ACHN (cell line): ENCODE results near the gene EZR.
A peak's percentile ranks its signal among the peaks of the same experiment; 100 is the strongest.
"Not testable (repeated sequence)": the region's sequence is repeated elsewhere in the genome, so short reads cannot be mapped to it uniquely, and the experiment has no call there.

ENCODE experiments used
- DNase-seq: peaks from one replicate; pipeline ENCODE4 v3.0.0-alpha.2; 2015
- in situ Hi-C: cut with HindIII; loops from 2 replicates; pipeline ENCODE4 v1.10.0; 2017; ENCODE audit warnings: low sequenced_read_pairs, low pct_ligation_motif_present, low pct_unique_long_range_greater_than_20kb

The EZR gene

DNA sequence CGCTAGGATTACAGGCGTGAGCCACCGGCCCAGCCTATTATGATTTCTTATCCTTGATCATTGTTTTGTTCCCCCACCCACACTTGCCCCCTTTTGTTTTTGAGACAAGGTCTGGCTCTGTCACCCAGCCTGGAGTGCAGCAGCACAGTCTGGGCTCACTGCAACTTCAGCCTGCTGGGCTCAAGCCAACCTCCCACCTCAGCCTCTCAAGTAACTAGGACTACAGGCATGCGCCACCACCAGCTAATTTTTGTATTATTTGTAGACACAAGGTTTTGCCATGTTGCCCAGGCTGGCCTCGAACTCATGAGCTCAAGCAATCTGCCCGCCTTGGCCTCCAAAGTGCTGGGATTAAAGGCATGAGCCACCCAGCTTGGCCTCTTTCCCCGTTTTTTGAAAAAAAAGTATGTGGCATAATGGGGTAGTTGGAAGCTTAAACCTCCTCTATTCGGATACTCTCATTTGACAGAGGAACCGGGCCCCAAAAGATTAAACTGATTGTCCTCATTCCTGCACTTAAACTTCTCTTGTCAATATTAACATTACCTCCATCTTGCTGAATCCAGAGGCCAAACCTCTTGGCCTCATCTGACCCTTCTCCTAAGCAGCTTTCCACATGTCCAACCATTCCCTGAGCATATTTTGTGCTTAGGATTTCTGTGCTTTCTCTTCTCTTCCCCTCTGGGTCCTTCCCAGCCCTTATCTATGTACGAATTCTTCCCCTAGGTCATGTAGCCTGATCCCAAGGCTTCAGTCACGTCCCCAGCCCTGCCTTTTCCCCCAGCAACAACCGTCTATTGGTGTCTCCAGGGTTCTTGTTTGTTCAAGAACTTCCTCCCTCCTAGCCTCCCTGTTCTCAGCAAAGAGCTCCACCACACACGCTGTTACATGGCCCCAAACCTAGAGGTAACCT lies 6.1 kb upstream of the EZR start:
- DNase-seq = no peak
- in situ Hi-C loops = no loop called here

DNA sequence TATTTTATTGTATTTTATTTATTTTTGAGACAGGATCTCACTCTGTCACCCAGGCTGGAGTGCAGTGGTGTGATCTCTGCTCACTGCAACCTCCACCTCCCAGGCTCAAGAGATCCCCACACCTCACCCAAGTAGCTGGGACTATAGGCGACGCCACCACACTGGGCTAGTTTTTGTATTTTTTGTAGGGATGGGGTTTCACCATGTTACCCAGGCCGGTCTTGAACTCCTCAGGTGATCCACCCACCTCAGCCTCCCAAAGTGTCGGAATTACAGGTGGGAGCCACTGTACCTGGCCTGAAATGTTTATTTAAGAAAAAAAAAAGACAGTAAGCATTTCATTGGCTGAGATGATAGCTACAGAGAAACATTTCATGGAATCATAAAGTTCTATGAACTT lies 4.4 kb upstream of the EZR start:
- DNase-seq, in situ Hi-C loops: not testable (repeated sequence)

DNA sequence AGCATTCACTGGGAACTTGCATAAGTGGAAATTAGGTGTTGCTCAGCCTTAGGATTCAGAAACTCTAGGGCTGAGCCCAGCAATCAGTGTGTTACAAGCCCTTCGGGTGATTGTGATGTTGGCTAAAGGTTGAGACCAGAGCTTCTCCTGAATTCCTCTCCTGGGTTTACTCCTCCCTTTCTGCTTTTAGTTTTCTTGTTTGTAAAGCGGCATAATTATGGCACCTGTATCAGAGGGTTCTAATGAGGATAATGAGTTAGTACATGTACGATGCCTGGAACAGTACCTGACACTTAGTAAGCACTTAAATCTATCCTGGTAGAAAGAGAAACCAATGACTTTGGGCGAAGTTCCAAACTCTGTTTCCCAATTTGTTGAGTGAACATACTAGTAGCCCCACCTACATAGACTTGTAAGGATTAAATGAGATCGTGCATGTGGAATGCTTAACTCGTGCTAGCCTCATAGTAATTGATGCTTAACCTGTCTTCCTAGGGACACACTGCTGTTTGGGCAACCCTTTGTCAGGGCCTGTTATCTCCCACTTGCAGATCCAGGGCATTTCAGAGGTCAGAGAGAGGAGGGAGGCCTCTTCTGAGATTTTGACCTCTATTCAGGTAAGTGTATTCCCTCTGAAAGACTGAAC lies 932 bp upstream of the EZR start:
- in situ Hi-C loops = no loop called here
- no peak for DNase-seq

DNA sequence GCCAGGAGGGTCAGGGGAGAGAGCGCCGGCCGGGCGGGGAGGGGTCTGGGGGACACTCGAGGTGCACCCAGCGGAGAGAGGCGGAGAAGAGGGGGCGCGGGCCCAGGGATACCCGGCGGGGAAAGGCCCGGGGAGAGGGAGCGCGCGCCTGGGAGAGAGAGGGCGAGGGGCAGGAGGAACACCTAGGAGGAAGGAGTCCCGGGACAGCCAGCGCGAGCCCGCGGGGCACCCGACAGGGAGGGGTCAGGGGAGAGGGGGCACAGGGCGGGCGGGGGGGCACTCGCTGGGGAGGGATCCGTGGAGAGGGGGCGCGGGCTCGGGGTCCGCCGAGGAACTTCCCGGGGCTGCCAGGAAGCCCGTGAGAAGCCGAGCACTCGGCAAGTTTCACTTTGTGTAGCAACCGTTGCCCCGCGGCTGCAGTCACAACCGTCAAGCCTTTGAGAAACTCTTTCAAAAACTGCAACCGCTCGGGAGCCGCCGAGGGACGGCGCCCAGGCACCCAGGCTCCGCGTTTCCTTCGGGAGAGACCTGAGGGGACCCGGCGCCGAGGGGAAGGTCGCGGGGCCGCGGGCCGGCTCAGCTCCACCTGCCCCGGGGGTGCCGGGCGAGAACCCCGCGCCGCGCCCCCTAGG lies 471 bp downstream of the EZR start:
- DNase-seq = peak; percentile 61
- in situ Hi-C loops = no loop called here

DNA sequence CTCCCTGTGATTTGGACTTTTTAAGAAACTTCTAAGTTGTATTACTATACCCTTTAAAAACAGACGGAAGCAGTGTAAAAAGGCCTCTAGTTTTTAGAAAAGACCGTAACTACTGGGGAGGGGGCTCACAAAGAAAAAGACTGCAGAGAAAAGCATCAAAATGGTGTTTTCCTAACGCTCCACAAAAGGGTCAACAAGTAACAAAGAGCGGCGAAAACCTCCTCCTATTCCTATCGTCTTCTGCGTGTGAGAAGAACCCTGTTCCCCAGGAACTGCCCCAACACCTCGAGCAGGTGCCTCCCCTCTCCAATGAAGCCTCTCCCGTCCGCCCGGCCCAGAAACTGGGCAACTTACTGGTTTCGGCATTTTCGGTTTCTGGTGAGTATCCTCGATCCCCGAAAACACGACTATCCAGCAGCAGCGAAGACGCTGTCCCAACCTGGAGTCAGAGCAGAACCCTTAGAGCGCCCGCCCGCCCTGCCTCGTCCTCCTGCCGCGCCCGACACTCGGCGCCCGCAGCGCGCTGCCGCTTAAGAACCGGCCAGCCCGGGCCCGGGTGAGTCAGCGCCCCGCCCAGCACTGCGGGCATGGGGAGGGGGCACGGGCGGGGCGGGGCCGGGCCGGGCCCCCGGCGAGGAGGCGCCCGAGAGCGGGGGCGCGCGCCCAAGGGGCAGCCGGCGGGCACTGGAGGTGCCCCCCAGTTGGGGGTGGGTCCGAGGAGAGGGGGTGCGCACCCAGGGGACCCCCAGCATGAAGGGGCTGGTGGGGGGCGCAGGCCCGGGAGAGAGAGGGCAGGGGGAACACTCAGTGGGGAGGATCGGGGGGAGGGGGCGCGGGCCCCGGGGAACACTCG lies 1.2 kb downstream of the EZR start:
- peak; percentile 81 for DNase-seq
- in situ Hi-C loops = no loop called here

DNA sequence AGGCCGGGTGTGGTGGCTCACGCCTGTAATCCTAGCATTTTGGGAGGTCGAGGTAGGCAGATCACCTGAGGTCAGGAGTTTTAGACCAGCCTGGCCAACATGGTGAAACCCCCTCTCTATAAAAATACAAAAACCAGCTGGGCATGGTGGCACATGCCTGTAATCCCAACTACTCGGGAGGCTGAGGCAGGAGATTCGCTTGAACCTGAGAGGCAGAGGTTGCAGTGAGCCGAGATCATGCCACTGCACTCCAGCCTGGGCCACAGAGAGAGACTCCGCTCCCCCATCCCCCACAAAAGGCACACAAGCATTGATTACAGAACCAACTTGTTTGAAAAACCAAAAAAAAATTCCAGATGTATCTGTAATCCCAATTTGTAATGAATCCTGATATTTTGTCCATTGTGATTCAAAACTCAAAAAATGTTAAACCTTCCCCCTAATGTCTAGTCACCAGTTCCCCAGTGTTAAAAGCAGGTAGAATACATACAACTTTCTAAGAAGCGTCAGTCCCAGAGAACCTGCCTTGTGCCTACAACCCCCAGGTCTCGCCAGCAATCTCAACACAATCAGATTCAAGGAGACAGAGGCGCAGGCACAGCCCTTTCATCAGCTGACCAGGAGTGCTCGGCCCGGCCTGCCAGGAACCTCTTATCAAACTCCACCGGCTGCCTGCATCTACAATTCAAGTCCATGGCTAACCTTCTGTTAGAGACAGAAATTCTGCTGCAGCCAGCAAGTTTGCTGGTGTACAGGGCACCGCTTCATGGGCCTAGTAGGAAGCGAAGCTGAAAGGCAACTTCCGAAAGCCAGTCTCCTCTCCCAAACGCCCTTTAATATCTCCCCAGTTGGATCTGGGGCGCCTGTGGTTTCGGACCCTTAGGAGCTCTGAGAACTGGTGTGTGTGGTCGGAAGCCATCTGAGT lies 2.1 kb downstream of the EZR start:
- in situ Hi-C loops = no loop called here
- no peak for DNase-seq

DNA sequence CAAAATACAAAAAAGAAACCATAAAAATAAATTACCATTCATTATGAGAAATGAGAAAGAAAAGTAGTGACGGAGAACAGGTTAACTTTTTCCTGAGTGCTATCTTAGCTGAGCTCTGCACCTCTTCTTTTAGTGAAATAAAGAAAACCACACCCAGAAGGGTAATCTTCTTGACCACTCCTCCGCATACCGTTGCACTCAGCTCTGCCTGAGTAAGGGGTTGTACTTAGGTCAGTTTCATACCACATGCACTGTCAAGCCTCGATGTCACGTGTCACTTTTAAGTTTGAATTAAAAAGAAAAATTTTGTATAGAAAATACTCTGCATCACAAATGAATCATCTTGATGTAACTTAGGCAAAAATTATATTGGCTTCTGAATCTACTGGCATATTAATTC lies 2.8 kb downstream of the EZR start:
- DNase-seq = peak; percentile 53

DNA sequence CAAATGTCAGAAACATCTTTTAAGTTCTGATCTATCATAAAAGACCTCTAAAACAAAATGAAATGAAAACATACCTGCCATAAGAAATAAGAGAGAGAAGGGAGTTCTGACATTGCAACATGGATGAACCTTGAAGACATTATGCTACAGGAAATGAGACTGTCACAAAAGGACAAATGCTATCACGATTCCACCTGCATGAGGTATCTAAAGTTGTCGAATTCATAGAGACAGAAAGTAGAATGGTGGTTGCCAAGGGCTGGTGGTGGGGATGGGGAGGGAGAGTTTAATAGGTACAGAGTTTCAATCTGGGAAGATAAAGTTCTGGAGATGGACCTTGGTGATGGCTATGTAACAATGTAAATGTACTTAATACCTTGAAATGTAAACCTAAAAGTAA lies 3.3 kb downstream of the EZR start:
- in situ Hi-C loops = no loop called here

More for the DNA sequence above, 2.8 kb downstream of the EZR start:
- in situ Hi-C loops = no loop called here

DNA sequence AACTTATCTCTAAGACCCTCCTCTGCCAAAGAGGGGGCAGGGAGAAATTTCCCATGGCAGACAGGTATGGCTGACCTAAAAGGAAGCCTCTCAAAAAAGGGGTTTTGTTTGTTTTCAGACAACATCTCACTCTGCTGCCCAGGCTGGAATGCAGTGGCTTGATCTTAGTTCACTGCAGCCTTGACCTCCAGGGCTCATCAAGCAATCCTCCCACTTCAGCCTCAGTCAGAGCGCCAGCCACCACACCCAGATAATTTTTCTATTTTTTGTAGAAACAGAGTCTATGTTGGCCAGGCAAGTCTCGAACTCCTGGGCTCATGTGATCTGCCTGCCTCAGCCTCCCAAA lies 3.8 kb downstream of the EZR start:
- in situ Hi-C loops = no loop called here

More for the DNA sequence above, 3.3 kb downstream of the EZR start:
- DNase-seq = no peak

DNA sequence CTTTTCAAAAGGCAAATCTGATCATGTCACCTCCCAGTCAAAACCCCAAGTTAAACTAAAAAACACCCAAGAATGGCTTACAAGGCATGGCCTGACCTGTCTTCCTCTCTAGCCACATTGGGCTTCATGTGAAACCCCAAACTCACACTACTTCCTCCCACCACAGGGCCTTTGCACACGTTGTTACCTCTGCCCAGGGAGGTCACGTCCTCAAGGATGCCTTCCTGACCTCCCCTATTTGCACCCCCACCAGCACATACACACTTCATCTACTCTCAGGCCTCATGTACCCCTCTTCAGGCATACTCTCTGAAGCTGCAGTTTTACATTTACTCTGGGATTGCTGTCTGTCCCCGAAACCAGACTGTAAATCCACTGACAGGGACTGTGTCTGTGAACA lies 6.1 kb downstream of the EZR start:
- DNase-seq = no peak
- in situ Hi-C loops = no loop called here

More for the DNA sequence above, 3.8 kb downstream of the EZR start:
- peak; percentile 38 for DNase-seq

DNA sequence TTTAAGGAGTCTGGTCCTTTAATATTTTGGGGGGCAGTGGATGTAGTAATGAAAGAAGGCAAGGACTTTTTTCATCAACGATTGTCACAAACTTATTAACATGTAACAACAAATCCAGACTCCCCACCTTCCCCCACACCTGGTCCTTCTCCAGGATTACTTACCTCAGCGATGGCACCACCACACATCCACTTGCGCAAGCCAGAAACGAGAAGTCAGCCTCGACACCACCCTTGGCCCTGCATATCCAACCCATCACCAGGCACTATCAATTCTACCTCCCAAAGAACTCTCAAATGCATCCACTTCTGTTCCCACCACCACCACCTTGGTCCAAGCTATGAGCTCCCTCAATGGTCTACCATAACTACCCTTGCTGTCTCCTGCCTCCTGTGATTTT lies 6.6 kb downstream of the EZR start:
- DNase-seq = no peak
- in situ Hi-C loops = no loop called here

DNA sequence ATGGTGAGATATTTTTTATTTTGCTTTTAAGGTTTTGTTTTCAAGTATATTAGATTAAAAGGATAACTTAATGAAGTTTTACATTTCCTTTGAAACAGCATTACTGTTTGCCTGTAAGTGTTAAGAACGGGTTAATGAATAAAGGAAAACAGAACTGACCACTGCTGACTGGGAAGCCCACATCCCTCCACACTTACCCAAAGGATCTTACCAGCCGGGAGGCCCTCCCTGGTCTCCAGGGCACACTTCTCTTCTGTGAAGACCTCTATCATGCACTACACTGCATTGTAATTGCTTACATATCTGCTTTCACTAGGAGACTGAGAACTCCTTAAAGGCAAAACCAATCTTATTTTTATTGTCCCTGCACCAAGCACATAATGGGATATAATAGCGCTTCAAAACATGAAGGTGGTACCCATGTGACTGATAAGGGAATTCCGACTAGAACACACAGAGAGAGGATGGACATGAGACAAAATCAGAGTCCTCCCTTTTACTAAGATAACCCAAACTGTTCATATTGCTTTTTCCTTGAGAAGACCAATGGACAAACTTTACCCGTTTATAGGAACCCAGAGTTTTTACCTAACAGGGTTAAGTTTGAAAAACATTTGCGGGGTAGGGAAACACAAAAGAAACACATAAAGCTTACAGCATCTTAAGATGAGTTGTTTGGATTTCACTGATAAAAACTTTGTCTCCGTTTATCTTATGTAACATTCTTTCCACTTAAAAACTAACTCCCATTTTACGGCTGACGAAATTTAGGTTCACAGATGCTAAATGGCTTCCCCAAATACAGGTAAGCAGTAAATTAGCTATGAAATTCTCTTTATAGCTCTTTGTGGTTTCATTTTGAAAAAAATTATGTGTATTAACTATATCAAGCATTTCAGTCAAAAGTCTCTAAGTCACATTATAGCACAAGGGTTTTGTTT lies 8.7 kb downstream of the EZR start:
- in situ Hi-C loops = no loop called here
- no peak for DNase-seq

DNA sequence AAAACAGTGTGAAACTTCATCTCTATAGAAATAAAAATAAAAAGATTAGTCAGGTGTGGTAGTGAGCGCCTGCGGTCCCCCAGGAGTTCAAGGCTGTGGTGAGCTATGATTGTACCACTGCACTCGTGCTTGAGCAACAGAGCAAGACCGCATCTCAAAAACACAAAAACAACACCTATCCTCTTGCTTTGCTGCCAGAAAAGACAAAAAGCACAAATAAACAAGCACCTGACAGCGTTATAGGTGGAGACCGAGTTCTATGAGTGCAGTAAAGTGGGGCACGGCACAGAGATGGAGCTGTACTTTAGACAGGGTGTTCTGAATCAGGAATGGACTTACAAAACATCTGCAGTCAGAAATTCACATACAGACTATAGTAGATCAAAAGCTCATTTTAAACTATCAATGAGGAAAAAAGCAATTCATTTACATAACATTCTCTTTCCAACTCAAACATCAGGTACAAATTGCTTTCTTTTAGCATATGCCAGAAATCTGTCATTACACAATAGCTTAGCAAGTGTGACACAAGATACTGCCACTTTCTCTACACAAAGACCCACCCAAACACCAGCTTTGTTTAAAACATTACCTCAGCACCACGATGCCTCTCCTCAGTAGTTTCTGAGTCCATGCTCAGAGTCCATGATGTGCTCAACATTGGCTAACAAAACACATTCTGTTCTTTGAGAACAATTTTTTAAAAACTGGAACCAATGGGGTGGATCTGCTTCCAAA lies 10.1 kb downstream of the EZR start:
- in situ Hi-C loops = no loop called here
- DNase-seq = no peak

DNA sequence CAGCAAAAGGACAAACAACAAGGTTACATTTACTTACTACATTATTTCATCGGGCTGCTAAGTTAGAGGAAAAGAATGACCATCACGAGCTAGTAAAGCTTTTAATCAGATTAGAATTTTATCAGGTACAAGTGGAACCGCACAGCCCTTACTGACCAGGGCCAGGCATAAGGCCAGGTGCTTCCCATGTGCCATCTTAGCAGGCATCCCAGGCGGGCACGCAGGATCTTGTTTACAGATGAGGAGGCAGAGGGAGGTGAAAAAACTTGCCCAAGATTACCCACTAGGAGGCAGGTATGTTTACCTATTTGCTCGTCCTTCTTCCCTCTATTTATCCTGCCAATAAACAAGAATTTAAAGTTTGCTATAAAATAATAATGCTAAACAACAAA lies 10.7 kb downstream of the EZR start:
- in situ Hi-C loops = no loop called here
- DNase-seq = no peak

DNA sequence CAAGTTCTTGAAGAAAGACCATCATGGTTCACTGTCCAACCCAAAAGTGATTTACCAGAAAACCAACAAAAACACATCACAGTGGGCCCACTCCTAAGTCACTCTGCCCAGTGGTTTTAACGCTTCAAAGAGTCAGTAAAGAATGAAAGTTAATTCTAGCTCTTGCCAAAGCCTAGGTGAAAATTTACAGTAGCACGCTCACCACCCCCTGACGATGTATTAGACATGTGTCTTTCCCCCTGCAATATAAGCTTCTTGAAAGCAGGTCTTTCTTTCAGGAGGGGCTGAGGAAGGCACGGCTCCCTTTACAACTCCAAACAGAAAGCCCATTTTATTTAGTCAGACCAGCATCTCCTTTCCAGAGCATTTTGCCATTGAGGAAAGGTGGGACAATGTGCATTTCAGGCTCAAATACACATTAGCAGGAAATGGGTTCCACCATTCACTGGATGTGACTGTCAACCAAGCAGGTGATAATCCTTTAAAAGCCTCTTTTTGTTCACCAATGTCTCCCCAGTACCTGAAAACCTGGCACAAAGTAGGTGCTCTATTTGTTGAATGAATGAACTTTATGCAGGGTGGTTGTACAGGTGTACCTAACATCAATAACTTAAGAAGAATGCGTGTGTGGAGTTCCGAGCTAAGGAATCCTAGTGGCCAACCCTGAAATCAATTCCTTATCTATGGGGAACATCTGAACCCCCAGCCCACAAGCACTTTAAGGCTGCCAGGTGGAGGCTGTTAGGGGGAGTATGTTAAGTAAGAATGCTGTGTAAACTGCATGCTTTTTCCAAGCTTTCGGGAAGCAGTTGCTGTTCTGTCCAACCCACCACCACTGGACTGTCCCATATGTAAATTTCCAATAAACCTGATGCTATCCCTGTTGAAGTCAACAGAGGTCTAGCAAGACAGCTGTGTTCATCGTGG lies 11.4 kb downstream of the EZR start:
- DNase-seq = no peak
- in situ Hi-C loops = no loop called here
